Fibroblast of skin of abdomen (primary cell): ENCODE data around the gene HOXD3.

Experiments
- DNase-seq: peaks from one replicate; pipeline ENCODE4 v3.0.0-alpha.2; 2013

Gene HOXD3

DNA sequence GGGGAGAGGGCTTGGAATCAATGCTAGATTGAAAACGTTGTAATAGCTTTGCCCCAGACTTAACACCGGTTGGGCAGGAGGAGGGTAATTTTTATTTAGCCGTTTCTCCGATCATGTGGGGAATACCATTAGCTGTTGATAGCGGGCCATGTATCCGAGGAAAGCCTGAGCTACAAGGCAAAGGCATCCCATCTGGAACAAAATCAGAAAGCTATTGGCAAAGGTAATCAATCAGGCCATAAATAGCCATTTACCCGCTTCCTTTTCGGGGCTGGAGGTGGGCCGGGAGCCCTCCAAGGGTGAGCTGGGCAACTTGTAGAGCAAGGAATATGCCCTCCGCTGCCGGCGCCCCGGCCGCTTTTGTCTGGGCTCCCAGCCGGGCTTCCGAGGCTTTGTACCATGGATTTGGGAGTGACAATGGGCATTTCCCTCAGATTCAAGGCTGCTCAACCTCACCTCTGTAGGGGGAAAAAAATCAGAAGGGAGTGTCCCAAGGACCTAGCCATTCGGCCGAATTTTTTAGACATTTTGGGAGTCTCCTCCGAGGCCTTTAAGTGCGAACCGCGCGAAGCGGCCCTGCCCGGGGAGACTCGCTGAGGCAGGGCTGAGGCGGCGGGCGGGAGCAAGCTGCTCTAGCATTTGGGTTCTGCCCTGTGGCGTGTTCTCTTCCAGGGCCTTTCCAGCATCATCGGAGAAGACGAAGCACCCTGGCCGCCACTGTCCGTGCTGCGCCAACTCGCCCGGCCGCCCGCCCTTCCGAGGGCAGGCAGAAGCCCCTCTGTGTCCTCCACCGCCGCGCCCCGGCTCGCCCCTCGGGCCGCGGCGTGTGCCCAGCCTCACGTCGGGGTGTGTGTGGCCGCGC is 35.7 kb upstream of the HOXD3 start:
- DNase-seq, result no peak

DNA sequence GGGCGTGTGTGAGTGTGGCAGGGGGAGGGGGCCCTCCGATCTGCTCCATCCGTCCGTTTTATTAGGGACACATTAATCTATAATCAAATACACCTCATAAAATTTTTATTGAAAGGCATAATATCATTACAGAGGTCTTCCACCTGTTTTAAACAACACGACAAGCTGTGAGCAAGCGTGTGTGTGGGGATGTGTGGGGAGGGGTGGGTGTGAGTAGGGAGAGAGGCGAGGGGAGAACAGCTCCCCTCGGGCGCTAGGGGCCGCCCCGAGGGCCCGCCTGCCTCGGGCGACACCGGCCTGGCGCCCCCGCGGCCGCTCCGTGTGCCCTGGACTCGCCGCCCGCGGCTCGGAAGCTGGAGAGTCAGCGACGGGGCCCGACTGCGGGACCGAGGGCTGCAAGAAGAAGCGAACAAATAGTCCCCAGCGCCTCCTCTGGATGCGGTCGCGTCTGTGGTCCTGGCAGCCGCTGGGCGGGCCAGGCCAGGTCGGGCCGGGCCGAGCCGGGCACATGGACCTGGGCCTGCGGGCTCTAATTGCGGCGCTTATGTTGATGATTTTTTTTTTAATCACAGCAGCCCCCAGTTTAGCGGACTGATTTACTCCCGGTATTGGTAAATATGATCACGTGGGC is 34.9 kb upstream of the HOXD3 start:
- no peak for DNase-seq

DNA sequence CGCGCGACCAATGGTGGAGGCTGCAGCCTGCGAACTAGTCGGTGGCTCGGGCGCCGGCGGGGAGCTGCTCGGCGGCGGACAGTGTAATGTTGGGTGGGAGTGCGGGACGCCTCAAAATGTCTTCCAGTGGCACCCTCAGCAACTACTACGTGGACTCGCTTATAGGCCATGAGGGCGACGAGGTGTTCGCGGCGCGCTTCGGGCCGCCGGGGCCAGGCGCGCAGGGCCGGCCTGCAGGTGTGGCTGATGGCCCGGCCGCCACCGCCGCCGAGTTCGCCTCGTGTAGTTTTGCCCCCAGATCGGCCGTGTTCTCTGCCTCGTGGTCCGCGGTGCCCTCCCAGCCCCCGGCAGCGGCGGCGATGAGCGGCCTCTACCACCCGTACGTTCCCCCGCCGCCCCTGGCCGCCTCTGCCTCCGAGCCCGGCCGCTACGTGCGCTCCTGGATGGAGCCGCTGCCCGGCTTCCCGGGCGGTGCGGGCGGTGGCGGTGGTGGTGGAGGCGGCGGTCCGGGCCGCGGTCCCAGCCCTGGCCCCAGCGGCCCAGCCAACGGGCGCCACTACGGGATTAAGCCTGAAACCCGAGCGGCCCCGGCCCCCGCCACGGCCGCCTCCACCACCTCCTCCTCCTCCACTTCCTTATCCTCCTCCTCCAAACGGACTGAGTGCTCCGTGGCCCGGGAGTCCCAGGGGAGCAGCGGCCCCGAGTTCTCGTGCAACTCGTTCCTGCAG is 34.3 kb upstream of the HOXD3 start, which contains the start of gene HOXD9:
Gene HOXD9 (plus strand): TSS at position 37 of the 728 bp plus-strand sequence. CDS start 50 bp downstream, at position 87.
- DNase-seq, result peak; percentile 86

DNA sequence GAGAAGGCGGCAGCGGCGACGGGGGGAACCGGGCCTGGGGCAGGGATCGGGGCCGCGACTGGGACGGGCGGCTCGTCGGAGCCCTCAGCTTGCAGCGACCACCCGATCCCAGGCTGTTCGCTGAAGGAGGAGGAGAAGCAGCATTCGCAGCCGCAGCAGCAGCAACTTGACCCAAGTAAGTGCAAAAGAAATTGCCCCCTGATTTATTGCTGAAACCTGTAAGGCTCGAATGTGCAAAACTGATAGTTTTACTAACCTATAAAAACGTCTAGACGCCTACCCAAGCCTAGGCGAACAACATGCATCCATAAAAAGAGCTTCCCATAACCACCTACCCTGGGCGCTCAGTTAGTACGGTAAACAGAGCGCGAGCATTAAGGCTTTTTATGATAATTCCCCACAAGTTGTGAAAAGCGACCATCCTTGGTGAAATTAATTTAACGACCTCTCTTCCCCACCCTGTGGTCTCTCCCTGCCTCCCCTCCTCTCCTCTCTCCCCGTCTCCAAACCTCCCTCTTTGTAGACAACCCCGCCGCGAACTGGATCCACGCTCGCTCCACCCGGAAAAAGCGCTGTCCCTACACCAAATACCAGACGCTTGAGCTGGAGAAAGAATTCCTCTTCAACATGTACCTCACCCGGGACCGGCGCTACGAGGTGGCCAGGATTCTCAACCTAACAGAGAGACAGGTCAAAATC is 33.5 kb upstream of the HOXD3 start:
- DNase-seq, result peak; percentile 31

DNA sequence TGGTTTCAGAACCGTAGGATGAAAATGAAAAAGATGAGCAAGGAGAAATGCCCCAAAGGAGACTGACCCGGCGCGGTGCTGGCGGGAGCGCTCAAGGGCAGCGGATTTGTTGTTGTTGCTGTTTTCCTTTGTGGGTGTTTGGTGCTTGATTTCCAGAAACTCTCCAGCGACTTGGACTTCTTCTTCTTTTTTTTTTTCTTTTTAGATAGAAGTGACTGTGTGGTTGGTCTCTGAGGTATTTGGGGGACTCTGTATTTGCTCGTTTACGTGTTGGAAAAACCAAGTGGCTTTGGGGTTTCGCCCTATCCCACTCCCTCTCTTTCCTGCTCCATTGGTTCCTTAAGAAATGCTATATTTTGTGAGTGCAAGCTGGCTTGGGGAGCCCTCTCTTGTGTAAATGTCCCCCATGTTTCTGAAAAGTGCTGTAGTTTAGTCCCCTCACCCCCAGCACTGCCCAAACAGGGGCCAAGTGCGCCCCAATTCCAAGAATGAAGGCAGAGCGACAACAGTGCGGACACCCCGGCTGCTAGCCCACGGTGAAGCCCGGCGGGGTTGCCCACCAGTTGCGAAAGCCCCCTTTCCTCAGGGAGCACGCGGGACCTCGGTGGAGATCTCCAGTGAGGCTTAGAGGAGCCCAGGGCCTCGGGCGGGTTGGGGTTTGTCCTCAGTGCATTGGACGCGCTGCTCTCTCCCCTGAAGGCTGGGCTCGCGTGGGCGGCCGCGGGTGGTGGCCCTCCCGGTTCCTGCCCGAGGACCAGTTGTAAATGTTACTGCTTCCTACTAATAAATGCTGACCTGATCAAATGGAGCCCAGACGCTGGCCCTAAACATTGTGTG is 32.8 kb upstream of the HOXD3 start:
- no peak for DNase-seq

DNA sequence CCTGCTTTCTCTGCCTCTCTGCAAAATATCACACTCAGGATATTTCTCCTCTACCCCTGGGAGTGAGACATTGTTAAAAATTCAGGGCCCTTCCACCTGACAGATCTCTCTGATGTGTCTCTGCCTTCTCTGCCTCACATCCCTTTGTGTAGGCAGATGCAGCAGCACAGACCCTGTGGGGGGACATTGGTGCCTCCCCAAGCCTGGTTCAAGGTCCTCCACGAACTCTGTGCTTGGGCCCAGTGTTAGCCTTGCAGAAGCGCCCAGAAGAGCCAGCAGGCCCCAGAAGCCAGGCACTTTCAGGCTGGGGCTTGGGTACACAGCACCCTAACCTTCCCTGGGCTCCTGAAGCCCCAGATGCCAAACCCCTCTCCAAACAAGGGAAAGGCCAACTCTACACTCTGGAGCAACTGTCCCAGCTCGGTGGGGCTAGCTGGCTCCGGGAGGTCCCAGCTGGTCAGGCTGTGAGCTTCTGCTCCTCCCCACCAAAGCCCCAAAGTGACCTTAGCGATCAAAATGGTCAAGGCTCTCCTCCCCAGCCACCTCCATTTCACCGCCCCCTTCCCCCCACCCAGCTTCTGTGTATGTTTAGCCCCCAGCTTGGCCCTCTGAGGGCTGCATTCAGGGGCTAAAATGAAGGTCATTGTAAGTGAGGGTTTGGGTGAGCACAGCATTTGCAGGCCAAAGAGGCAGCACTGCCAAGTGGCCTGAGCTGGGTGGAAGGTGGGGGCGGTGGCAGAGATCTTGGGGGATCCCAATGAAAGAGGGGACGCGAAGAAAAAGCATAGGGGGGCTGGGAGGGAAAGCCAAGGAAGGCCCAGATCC is 31.9 kb upstream of the HOXD3 start:
- no peak for DNase-seq

DNA sequence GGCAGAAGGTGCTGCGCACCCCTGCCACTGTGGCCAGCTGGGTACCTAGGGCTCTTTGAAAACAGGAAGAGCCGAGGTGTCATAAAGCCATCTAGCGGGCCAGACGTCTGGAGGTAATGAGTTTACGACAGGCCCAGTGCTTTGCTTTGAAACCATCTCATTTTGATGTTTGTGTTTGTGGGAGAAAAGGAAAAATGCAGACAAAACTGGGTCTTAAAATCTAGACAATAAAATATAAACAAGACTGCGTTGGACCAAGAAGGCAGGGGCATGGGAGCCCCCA is 31.4 kb upstream of the HOXD3 start:
- DNase-seq, result no peak

DNA sequence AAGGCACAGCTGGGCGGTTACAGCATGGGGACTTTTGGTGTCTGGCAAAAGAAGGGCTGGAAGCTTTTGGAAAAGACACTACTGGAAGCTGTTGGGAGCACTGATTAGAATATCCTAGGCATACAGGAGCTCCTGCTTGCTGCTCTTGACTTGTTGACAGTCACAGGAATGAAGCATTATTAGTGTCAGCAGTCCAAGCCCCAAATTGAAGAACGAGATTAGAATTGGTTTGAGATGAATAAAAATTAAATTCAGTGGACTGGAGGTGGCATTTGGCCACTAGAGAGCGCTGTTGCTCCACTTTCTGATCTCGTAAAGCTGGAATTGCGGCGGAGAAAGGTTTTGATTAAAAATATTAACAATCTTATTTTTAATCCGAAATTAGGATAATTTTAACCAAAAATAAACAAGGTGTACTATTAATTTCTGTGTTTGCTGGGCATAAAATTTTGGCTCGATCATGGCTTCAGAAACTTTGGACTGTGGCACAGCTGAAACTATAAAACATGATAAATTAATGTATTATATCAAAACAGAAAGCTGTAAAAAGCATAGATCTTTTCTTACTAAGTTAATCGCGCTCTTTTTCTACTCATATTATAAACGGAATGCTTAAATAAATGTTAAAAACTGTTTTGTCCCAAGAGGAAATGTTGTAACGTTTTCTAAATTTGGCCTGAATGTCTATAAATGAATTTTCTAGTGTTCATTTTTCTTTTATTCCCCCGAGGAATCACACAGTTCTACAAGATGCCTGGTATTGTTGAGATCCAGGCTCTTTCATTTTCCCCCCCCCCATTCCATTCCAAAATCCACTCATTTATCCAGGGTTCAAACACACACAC is 30.0 kb upstream of the HOXD3 start:
- DNase-seq, result peak; percentile 75

DNA sequence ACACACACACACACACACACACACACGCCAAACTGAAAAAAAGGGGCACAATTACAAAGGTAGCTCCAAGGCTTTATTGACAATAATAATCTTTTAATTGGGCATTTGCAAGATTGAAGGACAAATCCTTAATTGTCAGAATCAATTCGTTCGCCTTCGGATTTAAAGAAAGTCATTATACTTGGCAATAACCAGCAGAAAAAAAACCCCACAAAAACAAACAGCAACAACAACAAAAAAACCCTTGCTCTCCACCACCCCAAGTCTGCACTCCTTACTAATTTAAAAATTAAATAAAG is 29.4 kb upstream of the HOXD3 start:
- no peak for DNase-seq

DNA sequence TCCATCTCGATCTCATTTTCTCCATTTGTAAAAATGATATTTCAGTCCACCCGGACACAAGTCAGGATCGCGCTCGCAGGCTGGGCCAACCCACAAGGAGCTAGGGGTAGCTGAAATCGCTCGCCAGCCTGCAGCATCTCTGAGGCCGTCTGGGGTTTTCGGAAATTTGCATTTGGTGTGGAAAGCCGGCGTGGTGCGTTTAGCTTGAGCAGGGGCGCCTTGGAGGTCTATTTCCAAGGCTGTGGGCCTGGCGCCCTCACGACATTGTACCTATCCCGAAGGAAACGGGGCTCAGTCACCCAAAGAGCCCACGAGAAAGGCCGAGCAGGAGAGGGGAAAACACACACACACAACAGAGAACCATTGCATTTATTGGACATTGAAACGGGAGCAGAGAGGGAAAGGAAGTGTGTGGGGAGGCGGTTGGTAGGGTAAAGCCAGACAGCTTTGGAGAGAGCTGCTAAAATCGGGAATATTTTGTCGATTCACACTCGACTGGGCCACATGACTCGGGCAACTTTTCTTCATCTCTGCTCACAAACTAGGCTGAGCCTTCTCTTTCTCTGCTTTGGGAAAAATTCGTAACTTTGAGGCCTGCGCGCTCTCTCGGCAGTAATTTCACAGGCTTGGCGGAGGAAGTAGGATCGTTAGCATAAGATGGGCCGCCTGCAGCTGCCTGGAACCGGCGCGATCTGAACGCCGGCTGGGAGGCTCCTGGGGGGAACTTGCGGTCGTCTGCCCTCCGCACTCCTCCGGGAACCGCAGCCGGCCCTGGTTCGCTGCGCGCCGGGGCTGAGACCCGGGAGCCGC is 28.7 kb upstream of the HOXD3 start:
- peak; percentile 59 for DNase-seq

DNA sequence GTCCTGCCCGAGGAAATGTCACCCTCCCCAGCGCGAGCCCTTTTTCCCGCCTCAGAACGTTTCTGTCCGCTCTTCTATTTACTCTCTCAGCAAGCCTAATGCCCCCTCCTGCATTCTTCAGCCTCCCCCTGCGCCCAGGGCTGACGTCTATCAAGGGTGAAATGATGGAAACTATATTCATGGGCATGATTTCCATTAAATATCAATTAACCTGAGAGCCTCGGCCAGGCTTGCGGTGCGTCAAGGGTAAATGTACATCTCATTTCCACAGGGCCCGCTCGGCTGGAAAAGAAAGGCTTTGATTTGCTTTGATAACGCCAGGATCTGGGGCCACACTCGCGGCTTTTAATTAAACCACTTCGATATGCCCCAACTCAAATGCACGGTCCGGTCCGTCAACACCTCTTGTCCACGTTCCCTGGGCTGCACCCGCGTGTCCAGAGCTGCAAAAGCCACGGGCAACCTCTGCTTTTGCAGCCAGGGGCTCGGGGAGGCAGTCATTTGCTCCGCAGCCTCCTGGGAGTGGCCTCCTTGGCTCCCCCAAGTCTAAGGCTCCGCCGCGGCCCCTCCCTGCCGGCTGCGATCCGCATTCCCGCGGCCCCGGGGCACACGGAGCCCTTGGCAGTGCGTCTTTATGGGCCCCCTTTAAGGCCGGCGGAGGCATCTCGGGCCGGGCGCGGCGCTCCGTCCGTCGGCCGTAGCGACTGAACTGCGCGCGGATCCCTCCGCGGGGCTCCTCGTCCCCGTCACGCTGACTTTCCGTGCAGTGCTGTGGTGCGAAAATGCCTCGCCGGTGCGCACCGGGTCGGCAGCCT is 27.9 kb upstream of the HOXD3 start, which contains the start of gene HOXD8:
Gene HOXD8 (plus strand): TSS at position 724 of the 815 bp plus-strand sequence. CDS start 662 bp downstream, outside the sequence.
- peak; percentile 96 for DNase-seq

DNA sequence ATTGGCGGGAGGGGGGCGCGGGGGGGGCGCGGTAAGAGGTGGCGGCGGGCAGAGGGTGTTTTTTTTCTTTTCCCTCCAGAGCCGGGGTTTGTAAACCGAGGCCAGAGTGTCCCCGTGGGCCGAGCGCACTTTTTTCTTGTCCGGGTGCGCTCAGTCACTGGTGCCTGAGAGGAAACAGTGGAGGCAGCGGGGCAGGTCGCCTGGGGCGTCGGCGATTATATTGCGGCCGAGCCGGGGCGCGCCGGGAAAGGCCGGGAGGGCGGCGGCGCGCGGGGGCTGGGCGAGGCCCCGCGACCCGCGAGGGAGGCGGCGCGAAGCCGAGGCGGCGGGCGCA is 27.3 kb upstream of the HOXD3 start:
- no peak for DNase-seq

DNA sequence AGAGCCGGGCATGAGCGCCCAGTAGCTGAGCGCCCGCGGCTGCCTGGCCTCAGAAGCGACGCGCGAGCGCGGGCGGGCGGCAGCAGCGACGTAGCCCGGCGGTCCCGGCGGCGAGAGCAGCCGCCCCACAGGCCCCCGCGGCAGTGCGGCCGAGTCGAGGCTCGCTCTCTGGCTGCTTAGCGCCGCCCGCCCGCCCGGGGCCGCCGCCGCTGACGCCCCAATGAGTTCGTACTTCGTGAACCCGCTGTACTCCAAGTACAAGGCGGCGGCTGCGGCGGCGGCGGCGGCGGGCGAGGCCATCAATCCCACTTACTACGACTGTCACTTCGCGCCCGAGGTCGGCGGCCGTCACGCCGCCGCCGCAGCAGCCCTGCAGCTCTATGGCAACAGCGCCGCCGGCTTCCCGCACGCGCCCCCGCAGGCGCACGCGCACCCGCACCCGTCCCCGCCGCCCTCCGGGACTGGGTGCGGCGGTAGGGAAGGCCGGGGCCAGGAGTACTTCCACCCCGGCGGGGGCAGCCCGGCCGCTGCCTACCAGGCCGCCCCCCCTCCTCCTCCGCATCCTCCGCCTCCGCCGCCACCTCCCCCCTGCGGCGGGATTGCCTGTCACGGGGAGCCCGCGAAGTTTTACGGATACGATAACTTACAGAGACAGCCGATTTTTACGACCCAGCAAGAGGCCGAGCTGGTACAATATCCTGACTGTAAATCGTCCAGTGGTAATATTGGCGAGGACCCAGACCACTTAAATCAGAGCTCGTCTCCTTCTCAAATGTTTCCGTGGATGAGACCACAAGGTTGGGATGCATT is 26.8 kb upstream of the HOXD3 start:
- peak; percentile 99 for DNase-seq

DNA sequence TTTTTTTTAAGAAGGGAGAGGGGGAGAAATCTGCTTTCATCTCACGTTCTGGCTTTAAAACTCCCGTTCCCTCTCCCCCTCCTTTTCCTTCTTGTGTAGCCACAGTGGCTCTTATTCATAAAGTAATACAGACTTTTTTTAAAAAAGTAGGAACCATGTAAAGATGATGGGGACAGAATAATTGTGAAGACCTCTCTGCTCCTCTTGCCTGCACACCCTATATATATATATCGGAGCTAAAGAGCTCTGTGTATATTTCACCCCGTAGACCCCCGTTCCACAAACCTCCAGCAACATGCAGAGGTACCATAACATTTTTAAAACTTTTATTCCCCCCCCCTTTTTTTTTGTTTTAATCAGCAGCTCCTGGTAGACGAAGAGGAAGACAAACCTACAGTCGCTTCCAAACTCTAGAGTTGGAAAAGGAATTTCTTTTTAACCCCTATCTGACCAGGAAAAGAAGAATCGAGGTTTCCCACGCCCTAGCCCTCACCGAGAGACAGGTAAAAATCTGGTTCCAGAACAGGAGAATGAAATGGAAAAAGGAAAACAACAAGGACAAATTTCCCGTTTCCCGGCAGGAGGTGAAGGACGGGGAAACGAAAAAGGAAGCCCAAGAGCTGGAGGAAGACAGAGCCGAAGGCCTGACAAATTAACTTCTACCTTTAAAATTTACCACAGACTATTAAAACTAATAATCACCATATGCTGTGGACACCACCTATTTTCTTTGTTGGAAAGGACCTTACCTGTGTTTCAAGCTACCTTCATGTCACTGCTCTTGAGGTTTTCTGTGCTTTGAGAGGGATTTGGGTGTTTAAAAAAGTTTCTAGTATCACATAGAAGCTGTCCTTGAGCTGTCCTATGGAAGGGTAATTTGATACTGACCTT is 25.9 kb upstream of the HOXD3 start:
- no peak for DNase-seq

DNA sequence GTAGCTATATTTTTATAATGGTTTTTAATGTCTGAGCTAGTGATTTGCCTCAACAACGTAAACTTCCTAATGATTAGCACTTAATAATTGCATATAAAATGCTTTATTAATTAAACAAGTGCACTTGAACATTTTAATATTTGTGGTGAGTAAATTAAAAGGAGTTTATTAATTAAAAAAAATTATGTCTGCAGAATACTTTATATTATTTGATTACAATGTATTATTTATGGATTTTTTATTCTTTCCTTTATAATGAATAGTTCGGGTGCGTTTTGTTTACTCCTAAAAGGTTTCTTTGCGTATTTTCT is 25.3 kb upstream of the HOXD3 start:
- no peak for DNase-seq
